Umbilical cord (tissue), 2 donors: Measurements from ENCODE around the gene NIM1K. TPM values are rescaled to one million over a fixed set of nuclear protein-coding genes. Genes with fewer than 3 reads are reported as not detected.
"Not testable (repeated sequence)": the region's sequence is repeated elsewhere in the genome, so short reads cannot be mapped to it uniquely, and the experiment has no call there.

Source experiments
- DNase-seq: peaks from one replicate; pipeline ENCODE4 v3.0.0-alpha.2; 2015; ENCODE audit warnings: low spot score
- total RNA-seq: library from RNA; depleted of rRNA; stranded (reverse); fragments of >200 nt; gene quantifications from one replicate; pipeline ENCODE4 v1.2.3, GENCODE V29; 2014; ENCODE audit warnings: low replicate concordance; ENCODE audit not compliant: insufficient read depth

NIM1K gene
- total RNA-seq, 1 donor from 2014 or later = 1.2 TPM

DNA sequence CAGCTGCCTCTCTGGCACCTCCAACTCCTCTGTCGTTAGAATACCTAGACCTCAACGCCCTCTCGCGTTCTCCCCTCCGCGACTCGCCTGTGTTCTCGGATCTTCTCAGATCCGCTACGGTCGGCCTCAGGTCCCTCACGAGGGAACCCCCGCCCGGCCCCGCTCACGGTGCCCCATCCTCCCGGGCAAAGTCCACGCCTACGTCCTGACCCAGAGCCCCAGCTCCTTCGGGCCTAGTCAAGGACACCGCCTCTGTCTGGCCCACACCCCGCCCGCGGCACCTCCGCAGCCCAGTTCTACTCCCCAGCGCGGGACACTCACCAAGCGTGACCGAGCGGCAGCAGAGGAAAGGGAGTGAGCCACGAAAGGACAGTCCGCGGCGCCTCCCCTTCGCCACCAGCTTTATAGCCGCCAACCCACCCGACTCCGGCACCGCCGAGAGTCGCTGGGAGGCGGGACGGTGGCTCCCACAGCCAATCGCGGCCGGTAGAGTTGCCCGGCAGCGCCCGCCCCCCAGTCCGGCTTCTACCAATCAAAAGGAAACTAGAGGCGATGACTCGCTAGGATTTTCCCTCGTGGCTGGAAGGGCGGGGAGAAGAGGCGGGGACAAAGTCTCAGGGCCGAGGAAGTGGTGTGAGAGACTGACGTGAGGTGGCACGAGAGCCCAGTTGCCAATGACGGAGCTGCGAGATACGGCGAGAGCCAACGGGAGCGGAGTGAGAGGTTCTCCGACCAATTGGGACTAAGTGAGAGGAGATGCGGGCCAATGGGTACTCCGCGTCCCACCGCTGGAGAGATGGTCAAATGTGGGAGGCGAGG, 121.2 kb downstream of the NIM1K start, which contains the start of gene HMGCS1:
Gene HMGCS1, minus strand, starts transcription at position 378 of the 819 bp plus-strand sequence. CDS start 14,447 bp downstream, outside the sequence.
- peak; percentile 100 for DNase-seq

DNA sequence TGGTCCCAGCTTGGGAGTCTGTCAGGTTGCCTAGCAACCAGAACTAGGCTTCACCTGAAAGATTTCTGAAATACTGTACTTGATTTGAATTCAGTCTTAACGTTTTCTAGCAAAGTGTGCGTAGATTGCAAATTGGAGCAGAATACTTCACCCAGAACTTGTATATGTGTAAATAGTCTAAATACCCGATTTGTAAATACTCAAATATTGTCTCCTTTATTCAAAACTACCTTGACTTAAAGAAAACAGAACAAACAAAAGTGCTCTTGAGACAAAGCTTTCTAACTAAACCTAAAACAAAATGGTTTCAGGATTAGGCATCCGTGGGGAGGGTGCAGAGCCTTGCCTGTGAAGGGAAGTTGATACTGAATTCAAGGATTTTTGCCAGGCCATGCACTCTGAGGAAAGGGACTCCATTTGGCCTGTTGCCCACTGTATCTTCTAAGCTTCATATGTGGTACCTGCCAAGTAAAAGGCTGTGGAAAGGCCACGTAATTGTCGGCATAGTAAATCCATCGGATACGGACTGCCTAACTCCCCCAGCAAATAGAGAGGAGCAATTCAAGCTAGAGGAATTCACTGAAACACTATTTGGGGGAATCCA, 121.9 kb downstream of the NIM1K start:
- no peak for DNase-seq

DNA sequence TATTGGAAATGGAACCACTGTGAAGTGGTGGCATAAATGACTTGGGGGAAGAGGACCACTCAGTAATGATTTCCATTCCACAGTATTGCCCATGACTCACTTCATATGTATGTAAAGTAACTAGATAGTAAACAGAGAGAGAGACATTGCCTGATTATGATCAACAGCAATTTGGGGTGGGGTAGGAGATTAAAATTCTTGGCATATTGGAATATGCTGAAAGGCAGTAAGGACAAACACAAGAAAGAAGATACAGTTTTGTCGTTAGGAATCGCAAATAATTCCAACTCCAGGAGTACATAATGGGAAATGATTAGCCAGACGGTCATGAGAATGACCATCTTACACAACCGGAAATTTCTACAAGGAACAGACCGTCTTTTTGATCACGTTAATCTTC, 122.7 kb downstream of the NIM1K start:
- DNase-seq = no peak

DNA sequence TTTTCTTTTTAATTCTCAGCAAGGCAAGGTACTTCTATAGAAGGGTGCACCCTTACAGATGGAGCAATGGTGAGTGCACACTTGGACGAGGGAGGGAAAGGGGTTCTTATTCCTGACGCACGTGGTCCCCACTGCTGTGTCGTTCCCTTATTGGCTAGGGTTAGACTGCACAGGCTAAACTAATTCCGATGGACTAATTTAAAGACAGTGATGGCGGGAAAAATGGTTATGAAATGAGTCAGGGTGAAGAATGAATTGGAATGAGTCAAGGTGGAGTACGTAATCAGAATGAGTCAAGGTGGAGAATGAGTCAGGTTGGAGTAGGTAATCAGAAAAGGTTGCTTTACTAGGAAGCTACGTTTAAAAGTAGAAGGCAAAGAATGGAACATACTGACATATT, 123.2 kb downstream of the NIM1K start:
- DNase-seq = no peak

DNA sequence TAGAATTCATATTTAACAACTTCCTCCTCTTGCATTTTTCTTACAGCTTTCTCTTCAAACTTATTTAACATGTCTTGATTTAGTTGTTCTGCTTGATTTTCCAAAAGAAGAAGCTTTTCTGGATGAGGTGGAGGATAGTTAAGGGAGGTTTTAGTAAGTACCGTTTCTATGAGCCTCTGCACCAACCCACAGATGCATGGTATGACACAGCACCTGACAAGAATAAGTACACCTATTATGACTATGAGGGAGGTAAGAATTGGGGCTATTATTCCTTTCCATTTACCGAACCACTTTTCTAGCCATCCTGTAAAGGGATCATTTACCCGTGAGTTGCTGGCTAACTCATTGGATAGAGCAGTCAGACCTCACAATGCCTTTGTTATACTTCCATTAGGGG, 123.7 kb downstream of the NIM1K start:
- DNase-seq = no peak

DNA sequence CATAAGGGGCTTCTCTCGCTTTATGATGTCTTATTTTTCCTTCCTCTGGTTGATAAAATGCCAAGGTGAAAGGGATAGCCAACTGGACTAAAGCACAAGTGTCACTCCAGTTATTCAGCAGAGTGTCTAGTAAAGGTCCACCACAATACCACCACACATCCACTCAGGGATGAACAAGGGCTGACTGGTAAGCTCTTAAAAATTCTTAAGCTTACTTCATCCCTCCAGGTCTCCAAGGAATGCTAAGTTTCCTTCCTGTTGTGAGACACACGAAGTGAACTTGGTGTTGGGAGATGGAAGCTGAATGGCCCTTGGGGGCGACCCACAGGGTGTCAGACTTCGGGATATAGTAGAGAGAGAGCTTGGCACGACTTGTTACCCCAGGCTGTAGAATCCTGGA, 124.4 kb downstream of the NIM1K start:
- no peak for DNase-seq

DNA sequence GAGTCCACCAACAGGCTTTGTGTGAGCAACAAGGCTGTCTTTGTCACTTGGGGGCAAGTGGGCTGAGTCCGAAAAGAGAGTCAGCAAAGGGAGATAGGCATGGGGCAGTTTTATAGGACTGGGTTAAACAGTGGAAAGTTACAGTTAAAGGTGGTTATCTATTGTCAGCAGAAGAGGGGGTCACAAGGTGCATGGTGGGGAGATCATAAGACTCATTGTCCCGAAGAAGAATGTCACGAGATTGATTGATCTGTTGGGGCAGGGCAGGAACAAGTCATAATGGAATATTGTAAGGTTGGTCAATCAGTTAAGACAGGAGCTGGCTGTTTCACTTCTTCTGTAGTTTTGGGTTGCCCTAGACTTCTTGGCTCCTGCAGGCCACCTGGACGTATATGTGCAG, 128.8 kb downstream of the NIM1K start:
- DNase-seq = no peak

DNA sequence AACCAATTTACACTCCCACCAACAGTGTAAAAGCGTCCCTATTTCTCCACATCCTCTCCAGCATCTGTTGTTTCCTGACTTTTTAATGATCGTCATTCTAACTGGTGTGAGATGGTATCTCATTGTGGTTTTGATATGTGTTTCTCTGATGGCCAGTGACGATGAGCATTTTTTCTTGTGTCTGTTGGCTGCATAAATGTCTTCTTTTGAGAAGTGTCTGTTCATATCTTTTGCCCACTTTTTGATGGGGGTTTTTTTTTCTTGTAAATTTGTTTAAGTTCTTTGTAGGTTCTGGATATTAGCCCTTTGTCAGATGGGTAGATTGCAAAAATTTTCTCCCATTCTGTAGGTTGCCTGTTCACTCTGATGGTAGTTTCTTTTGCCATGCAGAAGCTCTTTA, 131.5 kb downstream of the NIM1K start:
- DNase-seq = not testable (repeated sequence)

DNA sequence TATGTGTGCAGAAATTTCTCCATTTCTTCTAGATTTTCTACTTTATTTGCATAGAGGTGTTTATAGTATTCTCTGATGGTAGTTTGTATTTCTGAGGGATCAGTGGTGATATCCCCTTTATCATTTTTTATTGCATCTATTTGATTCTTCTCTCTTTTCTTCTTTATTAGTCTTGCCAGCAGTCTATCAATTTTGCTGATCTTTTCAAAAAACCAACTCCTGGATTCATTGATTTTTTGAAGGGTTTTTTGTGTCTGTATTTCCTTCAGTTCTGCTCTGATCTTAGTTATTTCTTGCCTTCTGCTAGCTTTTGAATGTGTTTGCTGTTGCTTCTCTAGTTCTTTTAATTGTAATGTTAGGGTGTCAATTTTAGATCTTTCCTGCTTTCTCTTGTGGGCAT, 133.6 kb downstream of the NIM1K start:
- DNase-seq = not testable (repeated sequence)

Other genes starting within 250 kb of the NIM1K start
- gene ANXA2R, start 151.9 kb upstream of the NIM1K start, total RNA-seq = 2.9 TPM
- 38.5 TPM for gene ZNF131, start 71.3 kb upstream of the NIM1K start, total RNA-seq
- gene HMGCS1, start 121.2 kb downstream of the NIM1K start, total RNA-seq = 98.2 TPM
- gene CCL28, start 220.2 kb downstream of the NIM1K start, total RNA-seq = 3.6 TPM